ENCODE measurements around the gene MYO19. TPM values are rescaled to one million over a fixed set of nuclear protein-coding genes. Genes with fewer than 3 reads are reported as not detected.

MYO19 gene
- total RNA-seq, result 24.4 and 29.9 TPM in 2 replicates

DNA sequence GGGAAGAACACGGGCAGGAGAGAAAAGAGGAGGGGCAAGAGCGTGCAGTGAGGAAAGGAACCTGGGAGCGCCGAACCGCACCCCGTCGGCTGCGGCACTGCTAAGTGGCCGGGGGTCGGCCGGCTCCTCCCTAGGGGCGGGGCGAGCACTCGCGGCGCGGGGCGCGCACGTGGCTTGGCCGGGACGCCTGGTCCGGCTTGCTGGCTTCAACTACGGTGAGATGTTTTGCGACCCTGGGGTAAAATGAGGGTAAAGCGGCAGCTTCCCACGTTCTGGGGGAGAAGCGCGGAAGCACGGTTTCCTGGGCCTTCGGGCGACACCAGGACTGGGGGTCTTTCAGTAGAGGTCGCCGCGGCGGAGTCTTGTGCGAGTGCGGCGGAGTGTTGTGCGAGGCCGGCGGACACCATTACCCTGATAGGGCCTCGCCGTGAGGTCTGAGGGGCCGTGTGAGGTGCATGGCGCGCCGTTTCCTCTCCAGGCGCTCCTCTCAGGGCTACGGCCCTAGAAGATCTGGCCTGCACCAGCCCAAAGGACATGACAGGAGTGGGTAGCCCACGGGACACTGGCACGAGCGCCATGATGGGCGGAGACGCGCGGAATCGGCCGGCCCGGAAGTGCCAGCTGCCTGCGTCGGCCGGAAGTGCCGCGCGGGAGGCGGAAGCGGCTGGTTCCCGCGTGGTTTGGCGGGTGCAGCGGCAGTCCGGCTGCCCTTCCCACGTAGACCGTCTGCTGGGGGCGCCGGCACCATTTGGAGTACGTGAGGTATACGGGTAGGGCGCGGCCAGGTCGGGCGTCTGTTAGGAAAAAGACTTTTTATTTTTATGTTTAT lies at the start of gene MYO19, which contains the start of gene PIGW:
MYO19 (minus strand) TSS at position 29 of the 829 bp plus-strand sequence. CDS start 2,330 bp downstream, outside the sequence.
PIGW (plus strand) TSS at position 148 of the 829 bp plus-strand sequence. CDS start 2,115 bp downstream, outside the sequence.

DNA sequence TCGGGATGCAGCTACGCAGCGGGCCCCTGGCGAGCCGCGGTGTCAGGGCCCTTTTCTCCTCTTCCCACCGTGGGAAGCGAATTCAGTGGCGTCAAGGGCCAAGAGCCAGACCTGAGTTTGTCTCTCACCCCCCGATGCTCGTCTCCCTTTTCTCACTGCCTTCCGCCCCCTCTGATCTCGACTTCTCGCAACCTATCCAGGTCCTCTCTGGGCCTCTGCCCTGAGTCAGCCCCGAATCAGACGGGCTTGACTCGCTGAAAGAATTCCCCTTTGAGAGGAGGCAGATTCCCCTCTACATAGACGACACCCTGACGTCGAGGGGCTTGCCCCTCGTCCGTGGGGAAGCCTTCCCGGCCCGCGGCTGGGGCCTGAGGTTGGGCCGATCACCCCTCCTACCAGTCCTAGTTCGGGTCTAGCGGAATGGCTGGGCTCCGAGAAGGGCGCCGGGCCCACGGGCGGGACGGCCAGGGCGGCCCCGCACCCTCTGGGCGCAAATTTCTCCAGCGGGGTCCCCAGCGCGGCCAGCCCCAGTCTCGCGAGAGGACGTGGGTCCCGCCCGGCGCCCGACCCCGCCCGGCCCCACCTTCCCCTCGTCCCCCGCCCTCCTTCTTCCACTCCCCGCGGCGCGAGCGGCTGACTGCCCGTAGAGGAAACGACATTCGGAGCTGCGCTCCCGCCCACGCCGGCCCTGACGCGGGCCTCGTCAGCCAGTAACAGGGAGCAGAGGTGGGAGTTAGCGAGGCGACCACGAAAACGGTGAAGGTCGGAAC lies 9.8 kb upstream of the MYO19 start, which contains the start of gene GGNBP2:
GGNBP2 (plus strand) TSS at position 613 of the 770 bp plus-strand sequence. CDS start 806 bp downstream, outside the sequence.

GRCh38 chr17:36486204-36487194 lies 48.2 kb downstream of the MYO19 start, which contains the start of gene ZNHIT3:
ZNHIT3 (plus strand) TSS chr17:36486681; CDS start chr17:36486700, 19 bp downstream.

Other genes starting within 250 kb of the MYO19 start
- gene TBC1D3G, start 211.0 kb downstream of the MYO19 start, total RNA-seq, result not detected in 2 replicates
- not detected in 2 replicates for gene TBC1D3H, start 146.4 kb downstream of the MYO19 start, total RNA-seq
- 28.9 and 30.3 TPM in 2 replicates for gene ZNHIT3, start 48.2 kb downstream of the MYO19 start, total RNA-seq
- 7.2 and 7.7 TPM in 2 replicates for gene PIGW, start 119 bp upstream of the MYO19 start, total RNA-seq
- gene GGNBP2, start 10.1 kb upstream of the MYO19 start, total RNA-seq, result 44.3 and 49.1 TPM in 2 replicates
- 5.0 and 8.1 TPM in 2 replicates for gene DHRS11, start 57.0 kb upstream of the MYO19 start, total RNA-seq
- gene MRM1, start 66.7 kb upstream of the MYO19 start, total RNA-seq, result 2.1 and 3.5 TPM in 2 replicates

All from dermis lymphatic vessel endothelial cell (primary cell).